Mammary epithelial cell (primary cell): ENCODE data around the gene ATP2C1.

Source experiments
- EZH2 ChIP-seq: IDR thresholded peaks from 2 replicates; pipeline ENCODE4 v1.6.1; 2012; ENCODE audit warnings: low read length, inconsistent platforms, borderline replicate concordance
- TF ChIP-seq, protein P1 (sequence below), 2 donors: IDR thresholded peaks in 1 of 2; conservative IDR thresholded peaks in 1 of 2; 2 replicates each; pipeline ENCODE4 v1.5.1; 2011 to 2012; ENCODE audit warnings: inconsistent platforms in 2 of 2, low read length in 2 of 2, mild to moderate bottlenecking in 2 of 2, control low read depth in 1 of 2, low read depth in 1 of 2; ENCODE audit not compliant: insufficient read depth in 1 of 2; ENCODE audit errors: extremely low read depth in 1 of 2

GRCh38 chr3:130895690-130896488 is 2.0 kb downstream of the ATP2C1 start:
- no peak for TF ChIP-seq EZH2
- TF ChIP-seq, protein P1, sequence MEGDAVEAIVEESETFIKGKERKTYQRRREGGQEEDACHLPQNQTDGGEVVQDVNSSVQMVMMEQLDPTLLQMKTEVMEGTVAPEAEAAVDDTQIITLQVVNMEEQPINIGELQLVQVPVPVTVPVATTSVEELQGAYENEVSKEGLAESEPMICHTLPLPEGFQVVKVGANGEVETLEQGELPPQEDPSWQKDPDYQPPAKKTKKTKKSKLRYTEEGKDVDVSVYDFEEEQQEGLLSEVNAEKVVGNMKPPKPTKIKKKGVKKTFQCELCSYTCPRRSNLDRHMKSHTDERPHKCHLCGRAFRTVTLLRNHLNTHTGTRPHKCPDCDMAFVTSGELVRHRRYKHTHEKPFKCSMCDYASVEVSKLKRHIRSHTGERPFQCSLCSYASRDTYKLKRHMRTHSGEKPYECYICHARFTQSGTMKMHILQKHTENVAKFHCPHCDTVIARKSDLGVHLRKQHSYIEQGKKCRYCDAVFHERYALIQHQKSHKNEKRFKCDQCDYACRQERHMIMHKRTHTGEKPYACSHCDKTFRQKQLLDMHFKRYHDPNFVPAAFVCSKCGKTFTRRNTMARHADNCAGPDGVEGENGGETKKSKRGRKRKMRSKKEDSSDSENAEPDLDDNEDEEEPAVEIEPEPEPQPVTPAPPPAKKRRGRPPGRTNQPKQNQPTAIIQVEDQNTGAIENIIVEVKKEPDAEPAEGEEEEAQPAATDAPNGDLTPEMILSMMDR (conservative IDR thresholded peaks at IDR 0.05 in 1 of 2, IDR thresholded peaks at IDR 0.05 in 1 of 2; ENCODE audit: extremely low read depth in 1 of 2, insufficient read depth in 1 of 2, low read depth in 1 of 2, low read length in 2 of 2), result no peak
